Left lung (tissue), 14 donors: ENCODE data around the gene LARGE2. TPM values are rescaled to one million over a fixed set of nuclear protein-coding genes. Genes with fewer than 3 reads are reported as not detected.

ENCODE experiments used
- ATAC-seq: fragments of 200-7000 bp; cut with Tn5 transposase; one replicate; pipeline ENCODE4 v1.9.1; 2020; ENCODE audit warnings: moderate library complexity
- DNase-seq, 4 donors: peaks; one replicate each; pipeline ENCODE4 v3.0.0-alpha.2; 2013 to 2020
- H3K27ac ChIP-seq, 2 donors: fragments of 200-600 bp; sonication (generic) in 1 of 2; one replicate each; pipeline versions ENCODE4 v1.5.0 to v1.8.0; 2020 to 2021
- H3K27me3 ChIP-seq, 2 donors: fragments of 200-600 bp; sonication (generic) in 1 of 2; one replicate each; pipeline versions ENCODE4 v1.5.0 to v1.8.0; 2020 to 2021
- H3K36me3 ChIP-seq, 2 donors: fragments of 200-600 bp; sonication (generic) in 1 of 2; one replicate each; pipeline versions ENCODE4 v1.5.0 to v1.8.0; 2020 to 2021
- H3K4me1 ChIP-seq, 2 donors: fragments of 200-600 bp; one replicate each; pipeline ENCODE4 v1.8.0; 2021
- H3K4me3 ChIP-seq, 2 donors: fragments of 200-600 bp; sonication (generic) in 1 of 2; one replicate each; pipeline versions ENCODE4 v1.5.0 to v1.8.0; 2020 to 2021; ENCODE audit warnings: mild to moderate bottlenecking in 1 of 2
- H3K9me3 ChIP-seq, 2 donors: fragments of 200-600 bp; sonication (generic) in 1 of 2; one replicate each; pipeline versions ENCODE4 v1.5.0 to v1.8.0; 2020 to 2021
- CTCF ChIP-seq, 2 donors: fragments of 200-600 bp; sonication (generic) in 1 of 2; IDR thresholded peaks; one replicate each; pipeline versions ENCODE4 v1.5.0 to v1.8.0; 2021; ENCODE audit warnings: antibody characterized with exemption in 2 of 2
- intact Hi-C, 2 donors: fragments of 100-400 bp; cut with DNase I; formaldehyde crosslinking; loops; one replicate each; pipeline versions ENCODE4 v1.11.2 to v1.14.2; 2022
- long read RNA-seq, 12 donors: library from polyadenylated mRNA in 2 of 12; unstranded in 2 of 12; transcript quantifications; one replicate each; pipeline ENCODE4 v2.0.0 and lab custom pipeline, GENCODE V29; 2019 to 2026
- polyA plus RNA-seq, 6 donors: library from polyadenylated mRNA; unstranded; fragments of 120-200 nt; gene quantifications; one replicate each; pipeline ENCODE4 v1.2.1, GENCODE V29; 2013; ENCODE audit not compliant: insufficient read length in 6 of 6
- total RNA-seq, 2 donors: library from RNA; stranded (reverse); fragmentation: NEBNext Ultra II Directional; extraction: Animal tissue kit (Norgen Biotek cat#: 25700); gene quantifications; one replicate each; pipeline ENCODE4 v1.2.1, GENCODE V29; 2021
- donor health status: DM: no; HTN: yes; CAD: no.
- donor health status: DM: no; HTN: no; CAD: no.

Gene LARGE2
- total RNA-seq (10 to 100 TPM in 1 of 2 donors, 1 to 10 TPM in 1; 7.5 to 12.7 TPM), polyA plus RNA-seq (10 to 100 TPM; 11.4 to 17.2 (median 15.6) TPM)
- long read RNA-seq, donor 1, partial matches to known transcripts = 5 of 5 reads
- long read RNA-seq, donor 1, other reads (novel, unspliced or antisense) = 0 of 5 reads
- long read RNA-seq, donor 2, partial matches to known transcripts = 0 of 2 reads
- long read RNA-seq, donor 2, other reads (novel, unspliced or antisense) = 0 of 2 reads
- long read RNA-seq, donor 3, partial matches to known transcripts = 0 of 1 reads
- long read RNA-seq, donor 3, other reads (novel, unspliced or antisense) = 0 of 1 reads
- long read RNA-seq, donor 4, partial matches to known transcripts = 1 of 4 reads
- long read RNA-seq, donor 4, other reads (novel, unspliced or antisense) = 2 of 4 reads
- long read RNA-seq, donor 5 = 0 reads
- long read RNA-seq, donor 6, partial matches to known transcripts = 0 of 1 reads
- long read RNA-seq, donor 6, other reads (novel, unspliced or antisense) = 0 of 1 reads
- long read RNA-seq, donor 7 = 0 reads
- long read RNA-seq, donor 8, partial matches to known transcripts = 0 of 2 reads
- long read RNA-seq, donor 8, other reads (novel, unspliced or antisense) = 0 of 2 reads
- long read RNA-seq, donor 9 = 0 reads
- long read RNA-seq, donor 10, partial matches to known transcripts = 0 of 5 reads
- long read RNA-seq, donor 10, other reads (novel, unspliced or antisense) = 3 of 5 reads
- long read RNA-seq, donor 11 = 0 reads
- long read RNA-seq, donor 12, partial matches to known transcripts = 0 of 2 reads
- long read RNA-seq, donor 12, other reads (novel, unspliced or antisense) = 0 of 2 reads

DNA sequence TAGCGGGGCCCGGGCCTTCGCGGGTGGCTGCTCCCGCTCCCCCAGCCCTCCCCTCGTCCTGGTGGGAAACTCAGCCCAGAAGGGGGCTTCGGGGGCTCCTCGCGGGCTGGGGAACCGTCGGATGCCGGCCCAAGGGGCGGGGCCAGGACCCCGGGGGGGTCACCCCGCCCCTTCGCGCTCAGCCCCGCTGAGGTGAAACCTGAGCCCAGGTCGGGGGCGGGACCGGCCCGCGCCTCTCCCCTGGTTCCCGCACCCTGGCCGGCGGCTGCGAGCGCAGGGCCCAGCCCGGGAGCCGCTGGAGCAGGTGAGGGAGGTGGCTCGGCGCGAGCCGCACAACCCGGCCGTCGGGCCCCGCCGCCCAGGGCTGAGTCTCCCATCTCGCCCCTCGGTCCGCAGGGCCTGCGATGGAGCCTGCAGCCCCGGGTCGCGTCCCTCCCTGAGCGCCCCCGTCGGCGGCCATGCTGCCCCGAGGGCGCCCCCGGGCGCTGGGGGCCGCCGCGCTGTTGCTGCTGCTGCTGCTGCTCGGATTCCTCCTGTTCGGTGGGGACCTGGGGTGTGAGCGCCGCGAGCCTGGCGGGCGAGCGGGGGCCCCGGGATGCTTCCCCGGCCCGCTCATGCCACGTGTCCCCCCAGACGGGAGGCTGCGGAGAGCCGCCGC, at the start of gene LARGE2:
Gene LARGE2, plus strand, starts transcription at position 232 of the 658 bp plus-strand sequence. Its CDS starts 227 bp downstream, at position 459.
- peaks cover 0 to 24% of the 10 kb centered on the region in 2 donors for H3K4me1 ChIP-seq
- H3K36me3 ChIP-seq = no peaks in the 10 kb centered on the region
- DNase-seq (peak in 3 of 4 donors; percentile 60 to 91 (median 61)), ATAC-seq (peak; percentile 67)
- H3K27me3 ChIP-seq = peaks cover 17 to 50% of the 10 kb centered on the region in 2 donors
- no peak for TF ChIP-seq CTCF (IDR thresholded peaks at IDR 0.05)
- peak within 1 kb of the TSS; percentile 29 to 43 for H3K4me3 ChIP-seq
- intact Hi-C loops = no loop called here
- no peaks in the 10 kb centered on the region for H3K9me3 ChIP-seq
- peak within 1 kb of the TSS; percentile 53 to 72 for H3K27ac ChIP-seq

DNA sequence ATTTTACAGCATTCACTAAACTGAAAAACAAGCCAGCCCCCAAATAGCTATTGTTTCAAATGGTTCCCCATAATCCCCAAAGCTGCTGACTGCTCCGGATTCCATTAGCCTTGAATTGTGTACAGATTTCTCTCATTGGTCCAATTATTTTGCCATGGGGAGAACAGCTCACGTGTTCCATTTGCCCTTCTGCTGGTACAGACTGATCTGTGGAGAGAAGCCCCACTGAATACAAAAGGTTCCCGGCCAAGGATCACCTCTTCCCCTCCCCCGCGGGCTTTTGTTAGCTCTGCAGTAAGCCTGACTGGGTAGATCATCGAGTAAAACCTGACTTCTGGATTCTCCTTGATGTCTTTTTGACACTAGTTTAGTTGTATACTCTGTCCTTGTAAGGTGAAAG, 46.1 kb upstream of the LARGE2 start:
- Histone ChIP-seq H3K9me3 (no peaks in the 10 kb centered on the region), H3K36me3 (peaks cover 0 to 92% of the 10 kb centered on the region in 2 donors)
- no peak for DNase-seq

DNA sequence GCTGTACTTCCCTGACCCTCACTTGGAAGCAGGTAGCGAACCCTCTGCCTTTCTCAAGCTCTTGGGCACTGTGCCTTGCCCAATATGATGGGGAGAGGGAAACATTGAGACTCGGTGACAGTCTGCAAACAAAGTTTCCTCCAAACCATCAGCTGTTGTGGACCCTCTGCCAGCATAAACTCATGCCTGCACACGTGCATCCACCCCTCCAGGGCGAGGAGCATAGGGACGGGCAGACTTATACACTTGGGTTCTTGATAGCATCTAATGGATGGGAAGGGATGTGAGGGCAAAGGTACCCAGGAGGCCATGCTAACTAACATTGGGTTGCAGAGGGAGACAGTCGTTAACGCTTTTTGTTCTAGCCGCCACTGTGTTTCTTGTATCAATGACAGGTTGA, 45.2 kb upstream of the LARGE2 start:
- ATAC-seq (no peak), DNase-seq (no peak)
- Histone ChIP-seq H3K4me1 (no peaks in the 10 kb centered on the region), H3K9me3 (no peaks in the 10 kb centered on the region), H3K27me3 (no peaks in the 10 kb centered on the region), H3K27ac (no peak overlapping the region), H3K4me3 (no peak overlapping the region), H3K36me3 (peaks cover 0 to 92% of the 10 kb centered on the region in 2 donors)
- intact Hi-C loops = no loop called here
- no peak for TF ChIP-seq CTCF (IDR thresholded peaks at IDR 0.05)

More for the DNA sequence above, 46.1 kb upstream of the LARGE2 start:
- Histone ChIP-seq H3K27ac (no peak overlapping the region), H3K4me3 (no peak overlapping the region), H3K27me3 (no peaks in the 10 kb centered on the region), H3K4me1 (no peaks in the 10 kb centered on the region)
- intact Hi-C loops = no loop called here
- no peak for TF ChIP-seq CTCF (IDR thresholded peaks at IDR 0.05)
- no peak for ATAC-seq

DNA sequence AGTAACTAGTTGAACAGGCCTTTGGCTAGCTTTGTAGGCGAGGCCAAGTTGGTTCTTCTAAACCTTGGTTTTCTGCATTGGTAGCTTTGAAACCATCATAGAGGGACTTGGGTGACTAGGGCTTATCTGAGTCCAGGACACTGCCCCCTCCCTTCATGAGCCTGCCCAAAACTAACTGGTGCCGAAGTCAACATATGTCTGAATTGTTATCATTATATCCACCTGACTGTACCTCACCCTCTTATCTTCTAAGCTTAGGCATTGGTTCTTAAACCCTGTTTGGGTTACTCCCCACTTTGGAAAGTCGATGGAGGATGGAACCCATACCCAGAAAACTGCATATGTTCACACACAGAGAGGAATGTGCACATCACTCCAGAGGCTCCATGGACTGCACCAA, 44.6 kb upstream of the LARGE2 start:
- TF ChIP-seq CTCF (IDR thresholded peaks at IDR 0.05) = no peak
- intact Hi-C loops = no loop called here
- peaks cover 0 to 92% of the 10 kb centered on the region in 2 donors for H3K36me3 ChIP-seq

More for the DNA sequence above, 44.6 kb upstream of the LARGE2 start:
- no peak for ATAC-seq
- H3K27ac ChIP-seq = no peak overlapping the region
- H3K4me1 ChIP-seq = no peaks in the 10 kb centered on the region
- no peaks in the 10 kb centered on the region for H3K27me3 ChIP-seq
- no peak for DNase-seq
- H3K9me3 ChIP-seq = no peaks in the 10 kb centered on the region
- H3K4me3 ChIP-seq = no peak overlapping the region
